K562 (cell line): Measurements from ENCODE around the gene AK4. TPM values are rescaled to one million over a fixed set of nuclear protein-coding genes. Genes with fewer than 3 reads are reported as not detected.

Experiments
- CTCF ChIP-seq, 3 experiments: IDR thresholded peaks in 2 of 3; conservative IDR thresholded peaks in 1 of 3; 2 replicates each; pipeline ENCODE4 v1.5.1; 2011 to 2012; ENCODE audit warnings: low read length in 3 of 3, mild to moderate bottlenecking in 3 of 3, control low read depth in 2 of 3, improper control_type of control experiment in 1 of 3, inconsistent platforms in 1 of 3, low read depth in 1 of 3, mixed read lengths in 1 of 3, moderate library complexity in 1 of 3; ENCODE audit not compliant: insufficient read depth in 2 of 3
- DEAF1 ChIP-seq: fragments of 450-650 bp; formaldehyde crosslinking; IDR thresholded peaks from 2 replicates; pipeline ENCODE4 v1.4.0; 2020; ENCODE audit warnings: mild to moderate bottlenecking, moderate library complexity
- NCOA6 ChIP-seq: fragments of 450-650 bp; IDR thresholded peaks from 2 replicates; pipeline ENCODE4 v1.6.1; 2017; ENCODE audit warnings: mild to moderate bottlenecking
- PKNOX1 ChIP-seq: fragments of 450-650 bp; IDR thresholded peaks from 2 replicates; pipeline ENCODE4 v1.6.1; 2016
- POLR2G ChIP-seq: fragments of 200-400 bp; formaldehyde crosslinking; IDR thresholded peaks from 2 replicates; pipeline ENCODE4 v1.6.1; 2017; ENCODE audit warnings: low read depth, mild to moderate bottlenecking, antibody characterized with exemption, low read length, moderate library complexity
- REST ChIP-seq, 2 experiments: fragments of 450-650 bp; formaldehyde crosslinking in 1 of 2; IDR thresholded peaks; 2 replicates each; pipeline versions ENCODE4 v1.4.0 to v1.6.1; 2014 to 2020; ENCODE audit warnings: mild to moderate bottlenecking in 2 of 2, borderline replicate concordance in 1 of 2, low read depth in 1 of 2
- SP1 ChIP-seq: sonication (generic); formaldehyde crosslinking; IDR thresholded peaks from 2 replicates; pipeline ENCODE4 v1.8.1; 2022; ENCODE audit warnings: mild to moderate bottlenecking, missing genetic modification reagents
- TEAD4 ChIP-seq, 2 experiments: sonication (generic) in 1 of 2; formaldehyde crosslinking in 1 of 2; IDR thresholded peaks; 2 replicates each; pipeline versions ENCODE4 v1.6.1 to v1.8.0; 2012 to 2022; ENCODE audit warnings: borderline replicate concordance in 1 of 2, inconsistent platforms in 1 of 2, low read length in 1 of 2, mild to moderate bottlenecking in 1 of 2, missing genetic modification reagents in 1 of 2
- ZC3H8 ChIP-seq: fragments of 450-650 bp; IDR thresholded peaks from 2 replicates; pipeline ENCODE4 v1.6.1; 2017
- ZNF584 ChIP-seq: fragments of 200-800 bp; sonication (Bioruptor generic); IDR thresholded peaks from 2 replicates; pipeline ENCODE4 v1.6.1; 2016; ENCODE audit warnings: low read depth, mild to moderate bottlenecking, missing genetic modification characterization, missing compliant biosample characterization
- polyA plus RNA-seq, 8 experiments: library from polyadenylated mRNA; depleted of rRNA in 4 of 8; stranded (reverse) in 5 of 8; unstranded in 3 of 8; fragments of >200 nt; fragmentation: Nextera tagmentation in 2 of 8; fragmentation: Illumina TruSeq in 1 of 8; extraction: Ambion mirVana in 2 of 8; extraction: Trizol in 1 of 8; gene quantifications; 2 replicates each; pipeline versions ENCODE4 v1.2.1 to v1.2.3, GENCODE V29; 2011 to 2014; ENCODE audit warnings: inconsistent platforms in 1 of 8, missing spikeins in 1 of 8
- total RNA-seq, 7 experiments: library from RNA; depleted of rRNA in 6 of 7; stranded (reverse); fragments of >200 nt in 6 of 7; fragmentation: Illumina TruSeq in 2 of 7; extraction: Trizol in 2 of 7; gene quantifications; 2 replicates each; pipeline versions ENCODE4 v1.2.1 to v1.2.3, GENCODE V29; 2011 to 2021; ENCODE audit warnings: low replicate concordance in 1 of 7

Gene AK4
- total and polyA plus RNA-seq, 9 of the 15 experiments (the other 6 are each of a cell fraction or from before 2014, with no cell fraction given) = 10.4 to 96.6 (median 21.5) TPM

- TF ChIP-seq SP1 (0 out of 2 replicates have a peak, but pooled peaks have one; percentile 20), NCOA6 (no peak), CTCF (IDR thresholded peaks at IDR 0.05 in 2 of 3, conservative IDR thresholded peaks at IDR 0.05 in 1 of 3; ENCODE audit: insufficient read depth in 2 of 3, low read depth in 1 of 3, low read length in 3 of 3) (peak; percentile 69 to 82 (median 77)), TEAD4 (IDR thresholded peaks at IDR 0.05; ENCODE audit: low read length) (peak; percentile 26; the same call in 1 of the 2 replicates), TEAD4 (CRISPR knock-in tag; IDR thresholded peaks at IDR 0.05; ENCODE audit: borderline replicate concordance) (no peak), POLR2G (no peak), DEAF1 (CRISPR knock-in tag) (peak; percentile 64), ZNF584 (CRISPR knock-in tag) (no peak), REST (IDR thresholded peaks at IDR 0.05; ENCODE audit: borderline replicate concordance) (peak; percentile 70), REST (CRISPR knock-in tag; IDR thresholded peaks at IDR 0.05; ENCODE audit: low read depth) (no peak), ZC3H8 (no peak), PKNOX1 (0 out of 2 replicates have a peak, but pooled peaks have one; percentile 7)
These were observed 61.2 kb downstream of the AK4 start (continued) for GRCh38 chr1:65209005-65209885.
